HG03108 (cell line): ENCODE data around the gene RNF43.
"Not testable (repeated sequence)": the region's sequence is repeated elsewhere in the genome, so short reads cannot be mapped to it uniquely, and the experiment has no call there.

Experiments used
- ATAC-seq: cut with Tn5 transposase; IDR thresholded peaks from one replicate; pipeline ENCODE4 v1.9.1; 2021; ENCODE audit warnings: moderate library complexity; ENCODE audit not compliant: unreplicated experiment

RNF43 gene

DNA sequence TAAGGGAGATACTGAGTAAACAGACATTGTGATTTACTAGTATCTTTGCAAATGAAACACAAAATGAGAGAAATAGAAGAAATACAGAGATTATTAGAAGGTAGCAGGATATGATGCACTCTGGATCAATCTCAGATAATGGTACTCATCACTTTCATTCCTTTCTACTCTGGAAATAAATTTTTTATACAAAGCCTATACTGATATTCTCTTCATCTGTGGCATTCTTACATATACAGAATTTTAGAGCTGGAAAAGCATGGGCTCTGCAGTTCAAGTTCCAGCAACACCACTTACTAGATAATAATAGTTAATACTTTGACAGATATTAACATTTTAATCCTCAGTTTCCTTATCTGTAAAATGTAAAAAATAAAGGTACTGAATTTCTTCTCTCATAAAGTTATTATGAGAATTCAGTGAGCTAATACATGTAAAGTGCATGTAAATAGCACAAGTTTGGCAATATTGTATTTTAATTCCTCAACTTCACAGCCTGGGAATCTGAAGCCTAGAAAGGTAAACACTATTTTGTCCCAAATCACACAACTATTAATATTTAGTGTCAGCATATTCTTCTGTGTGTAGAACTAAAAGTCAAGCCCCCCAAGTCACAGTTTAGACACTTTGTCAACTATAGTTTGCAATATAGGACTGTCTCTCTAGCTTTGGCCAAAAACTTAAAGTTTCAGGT is 6.5 kb downstream of the RNF43 start:
- no peak for ATAC-seq

DNA sequence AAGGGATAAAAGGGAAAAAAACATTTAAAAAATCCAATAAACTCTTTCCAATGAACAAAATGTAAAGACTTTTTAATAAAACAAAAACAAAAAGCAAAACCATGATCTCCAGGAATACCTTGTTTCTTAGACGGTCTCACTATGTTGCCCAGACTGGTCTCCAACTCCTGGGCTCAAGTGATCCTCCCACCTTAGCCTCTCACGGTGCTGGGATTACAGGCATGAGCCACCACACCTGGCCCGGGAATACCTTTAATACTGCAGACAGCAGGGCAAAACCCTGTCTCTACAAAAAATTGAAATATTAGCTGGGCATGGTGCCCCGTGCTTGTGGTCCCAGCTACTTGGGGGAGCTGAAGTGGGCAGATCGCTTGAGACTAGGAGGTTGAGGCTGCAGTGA is 7.9 kb downstream of the RNF43 start:
- no peak for ATAC-seq

DNA sequence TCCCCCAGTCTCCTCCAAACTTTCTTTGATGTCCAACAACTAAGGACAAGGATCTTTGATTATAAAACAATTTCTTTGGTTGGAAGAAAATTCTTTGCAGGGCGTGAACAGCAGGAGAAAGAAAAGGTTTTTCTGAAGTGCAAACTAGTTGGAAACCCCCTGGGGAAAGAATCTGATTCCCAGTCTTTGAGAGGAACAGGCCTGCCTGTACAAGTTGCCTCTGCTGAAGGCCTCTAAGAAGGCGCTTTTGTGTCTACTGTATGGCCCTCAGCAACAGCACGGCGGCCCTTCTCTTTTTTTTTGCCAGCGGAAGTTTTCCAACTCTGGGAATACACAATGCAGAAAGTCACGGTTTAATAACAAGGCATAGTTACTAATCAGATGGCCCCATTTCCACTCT is 14.0 kb downstream of the RNF43 start:
- no peak for ATAC-seq

GRCh38 chr17:58402679-58403078 is 14.7 kb downstream of the RNF43 start:
- ATAC-seq, result no peak

- ATAC-seq, result no peak
These were observed 15.3 kb downstream of the RNF43 start for GRCh38 chr17:58402047-58402446.

DNA sequence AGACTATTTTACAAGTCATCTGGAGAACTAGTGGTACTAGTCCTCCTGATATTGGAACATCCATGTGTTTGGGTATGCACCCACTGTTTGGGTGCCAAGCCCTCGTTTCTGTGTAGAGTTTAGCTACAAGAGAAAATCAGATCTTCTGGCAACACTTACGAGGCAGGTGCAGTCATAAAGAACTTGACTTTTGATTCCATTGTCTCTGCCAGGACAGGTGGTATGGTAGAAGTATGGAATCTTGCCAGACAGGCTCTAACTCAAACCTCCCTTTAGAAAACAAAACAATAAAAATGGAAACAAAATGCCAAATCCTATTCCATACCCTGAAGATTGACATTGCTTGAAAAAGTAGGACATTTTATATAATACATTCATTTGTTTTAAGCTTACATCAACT is 16.0 kb downstream of the RNF43 start:
- ATAC-seq, result no peak

DNA sequence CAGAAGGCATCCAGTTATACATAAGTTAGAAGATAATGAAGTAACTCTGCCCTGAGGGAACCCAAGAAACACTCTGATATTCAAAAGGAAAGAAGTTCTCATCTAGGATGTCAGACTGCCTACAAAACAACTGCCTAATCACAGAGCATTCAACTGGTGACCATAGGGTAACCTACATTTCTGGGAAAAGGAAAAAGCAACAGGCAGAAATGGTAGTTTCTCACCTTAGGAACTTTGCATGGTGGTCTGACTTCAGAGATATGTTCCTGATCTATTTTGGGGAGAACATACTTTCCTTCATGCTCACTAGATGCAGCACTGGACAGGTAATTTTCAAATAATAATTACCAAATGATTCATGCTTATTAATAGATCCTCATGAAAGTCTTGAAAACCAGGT is 16.5 kb downstream of the RNF43 start:
- ATAC-seq, result no peak

GRCh38 chr17:58399974-58400373 is 17.4 kb downstream of the RNF43 start:
- ATAC-seq, result no peak

- no peak for ATAC-seq
These were observed 18.6 kb downstream of the RNF43 start for GRCh38 chr17:58398574-58399266.

DNA sequence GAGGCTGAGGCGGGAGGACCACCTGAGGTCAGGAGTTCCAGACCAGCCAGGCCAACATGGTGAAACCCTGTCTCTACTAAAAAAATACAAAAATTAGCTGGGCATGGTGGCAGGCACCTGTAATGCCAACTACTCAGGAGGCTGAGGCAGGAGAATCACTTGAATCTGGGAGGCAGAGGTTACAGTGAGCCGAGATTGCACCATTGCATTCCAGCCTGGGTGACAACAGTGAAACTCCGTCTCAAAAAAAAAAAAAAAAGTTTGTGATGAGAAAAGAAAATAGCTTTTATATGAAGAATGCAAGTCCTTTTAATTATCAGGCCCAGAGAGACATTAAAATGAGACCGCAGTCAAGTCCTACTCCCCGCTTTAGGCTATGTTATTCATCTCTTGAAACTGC is 19.9 kb downstream of the RNF43 start:
- not testable (repeated sequence) for ATAC-seq

GRCh38 chr17:58396173-58396572 is 21.2 kb downstream of the RNF43 start:
- no peak for ATAC-seq

DNA sequence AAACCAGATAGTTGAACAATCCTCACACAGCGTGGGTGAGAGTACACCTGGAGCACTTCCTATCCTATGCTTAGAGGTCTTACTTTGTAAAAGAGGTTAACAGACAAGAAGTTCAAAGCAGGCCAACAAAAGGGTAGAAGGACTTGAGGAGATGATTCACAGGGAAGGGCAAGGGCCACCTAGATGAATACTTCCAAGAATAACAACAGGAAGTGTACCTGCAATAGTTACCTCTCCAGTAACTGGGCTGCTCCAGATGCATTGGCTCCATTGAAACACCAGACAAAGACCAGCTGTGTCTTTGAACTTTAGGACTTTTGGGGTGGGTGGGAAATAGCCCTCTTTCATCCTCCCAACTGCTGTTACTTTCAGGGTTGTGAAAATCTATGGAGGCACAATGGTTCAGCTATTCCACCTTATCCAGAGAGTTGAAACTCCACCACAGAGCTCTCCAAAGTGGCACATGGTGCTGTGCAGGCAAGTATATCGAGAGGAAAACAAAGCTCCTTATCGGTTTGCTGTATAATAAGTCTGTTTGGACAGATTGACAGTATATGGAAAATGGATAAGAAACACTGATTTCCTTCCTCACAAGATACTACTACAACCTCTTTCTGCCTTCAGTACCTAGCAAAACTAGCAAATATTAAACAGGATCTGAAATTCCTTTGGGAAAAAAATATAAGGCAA is 22.7 kb downstream of the RNF43 start:
- ATAC-seq, result no peak

DNA sequence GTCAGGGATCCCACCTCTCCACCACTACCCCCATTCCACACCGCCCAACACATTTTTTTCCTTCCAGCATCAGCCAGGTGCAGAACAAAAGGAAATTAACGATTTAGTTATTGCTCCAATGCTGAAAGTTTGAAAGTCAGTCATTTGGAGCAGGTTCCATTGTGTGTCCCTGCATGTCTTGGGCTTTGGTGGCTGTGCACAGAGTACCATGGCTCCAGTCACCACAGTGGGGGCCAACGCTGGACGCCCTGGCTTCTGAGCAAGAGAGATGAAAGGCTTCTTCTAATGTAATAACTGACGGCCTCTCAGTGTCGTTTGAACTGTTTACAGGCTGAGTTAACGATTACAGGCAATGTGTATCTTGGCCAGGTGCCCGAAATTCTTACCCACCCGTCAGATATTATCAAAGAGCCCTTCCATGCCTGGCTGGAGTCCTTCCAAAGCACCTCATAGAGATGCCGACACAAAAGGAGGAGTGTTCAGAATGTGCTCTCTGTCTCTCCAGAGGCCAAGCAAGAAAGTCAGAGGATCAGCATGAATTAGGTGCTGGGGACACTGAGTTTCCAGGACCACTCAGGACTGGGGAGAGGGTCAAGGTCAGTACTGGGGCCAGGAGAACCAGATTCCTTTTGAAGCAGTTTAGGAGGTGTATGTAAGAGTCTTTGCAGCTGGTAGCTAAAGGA is 25.9 kb downstream of the RNF43 start:
- no peak for ATAC-seq

DNA sequence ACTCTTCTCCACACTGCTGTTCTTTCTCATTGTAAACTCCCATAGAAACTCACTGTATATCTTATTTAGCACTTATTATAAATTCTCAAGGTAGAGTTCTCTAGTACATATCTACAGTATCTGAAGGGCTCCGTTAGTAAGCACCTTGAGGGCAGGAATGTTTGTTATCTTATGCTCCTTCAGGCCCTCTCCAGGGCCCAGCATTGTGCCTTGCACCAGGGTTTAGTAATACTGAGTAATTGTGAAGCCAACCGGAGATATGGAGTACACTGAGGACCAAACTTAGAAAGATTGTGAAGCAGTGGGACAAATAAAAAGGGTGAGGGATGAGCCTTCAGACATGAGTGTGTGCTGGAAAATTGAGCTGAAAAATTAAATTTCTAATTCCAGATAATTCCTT is 26.4 kb downstream of the RNF43 start:
- no peak for ATAC-seq

DNA sequence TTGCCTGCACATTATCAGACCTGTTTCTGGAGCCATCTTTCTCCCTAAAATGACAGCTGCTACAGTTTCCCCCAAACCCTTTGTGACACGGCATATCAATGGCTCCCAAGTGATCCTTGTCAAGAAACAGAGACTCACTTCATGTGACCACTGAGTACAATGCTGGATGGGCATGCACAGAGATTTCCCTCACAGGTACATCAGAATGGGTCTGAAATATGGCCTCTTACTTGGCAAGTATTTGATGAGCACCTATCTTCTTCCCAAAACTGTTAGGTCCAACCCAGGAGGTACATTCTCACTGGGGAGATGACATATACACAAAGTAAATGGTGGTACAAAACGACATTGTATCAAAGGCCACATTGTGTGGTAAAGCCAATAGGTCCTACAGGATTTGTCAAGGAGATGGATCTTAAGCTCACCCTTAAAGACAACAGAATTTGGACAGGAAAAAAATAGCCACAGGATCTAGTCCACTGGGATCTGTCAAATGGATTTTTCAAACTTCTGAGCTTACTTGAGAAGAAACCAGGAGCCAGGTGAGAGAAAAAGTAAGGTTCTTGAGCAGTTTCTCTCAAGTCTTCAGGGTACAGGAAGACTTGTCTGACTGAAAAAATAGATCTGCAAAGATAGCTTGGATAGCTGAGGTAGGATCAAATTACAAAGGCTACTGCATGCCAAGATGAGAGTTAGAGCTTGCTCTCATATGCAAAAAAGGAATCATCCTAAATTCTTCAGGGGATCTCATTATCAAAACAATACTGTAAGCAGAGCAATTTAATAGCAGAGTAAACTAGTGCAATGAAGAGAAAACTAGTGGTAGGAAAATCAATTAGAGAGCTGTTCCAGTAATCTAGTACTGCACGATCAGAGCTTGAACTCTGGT is 28.8 kb downstream of the RNF43 start:
- no peak for ATAC-seq

DNA sequence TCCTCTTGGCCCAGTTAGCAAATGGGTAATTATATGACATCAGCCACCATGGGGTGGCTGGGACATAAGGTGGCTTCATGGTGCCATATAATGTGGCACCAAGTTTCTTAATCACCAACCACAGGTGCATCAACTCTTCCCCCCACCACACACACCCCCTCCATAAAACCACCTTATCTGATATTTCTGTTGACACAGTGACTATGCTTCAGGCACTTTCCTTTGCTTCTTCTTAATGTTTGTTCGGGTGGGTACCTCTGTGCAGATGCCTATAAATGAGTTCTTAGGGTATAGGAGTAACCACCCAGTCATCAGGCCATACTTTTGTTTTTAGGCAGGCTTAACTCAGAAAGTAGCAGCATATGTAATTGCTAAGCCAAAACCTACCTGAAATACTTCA is 29.5 kb downstream of the RNF43 start:
- ATAC-seq, result no peak

DNA sequence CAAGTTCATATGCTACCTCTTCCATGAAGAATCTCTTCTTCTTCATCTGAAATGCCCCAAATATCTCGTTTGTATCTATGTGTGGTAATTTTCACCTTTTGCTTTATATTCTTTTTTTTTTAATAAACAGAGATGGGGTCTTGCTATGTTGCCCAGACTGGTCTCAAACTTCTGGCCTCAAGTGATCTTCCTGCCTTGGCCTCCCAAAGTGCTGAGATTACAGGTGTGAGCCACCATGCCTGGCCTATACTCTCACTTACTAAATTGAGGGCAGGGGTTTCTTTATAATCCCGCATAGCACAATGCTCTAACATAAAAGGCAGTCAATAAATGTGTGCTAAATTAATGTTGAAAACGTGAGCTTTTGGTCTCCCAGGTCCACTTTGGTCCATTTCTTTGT is 30.6 kb downstream of the RNF43 start:
- no peak for ATAC-seq

DNA sequence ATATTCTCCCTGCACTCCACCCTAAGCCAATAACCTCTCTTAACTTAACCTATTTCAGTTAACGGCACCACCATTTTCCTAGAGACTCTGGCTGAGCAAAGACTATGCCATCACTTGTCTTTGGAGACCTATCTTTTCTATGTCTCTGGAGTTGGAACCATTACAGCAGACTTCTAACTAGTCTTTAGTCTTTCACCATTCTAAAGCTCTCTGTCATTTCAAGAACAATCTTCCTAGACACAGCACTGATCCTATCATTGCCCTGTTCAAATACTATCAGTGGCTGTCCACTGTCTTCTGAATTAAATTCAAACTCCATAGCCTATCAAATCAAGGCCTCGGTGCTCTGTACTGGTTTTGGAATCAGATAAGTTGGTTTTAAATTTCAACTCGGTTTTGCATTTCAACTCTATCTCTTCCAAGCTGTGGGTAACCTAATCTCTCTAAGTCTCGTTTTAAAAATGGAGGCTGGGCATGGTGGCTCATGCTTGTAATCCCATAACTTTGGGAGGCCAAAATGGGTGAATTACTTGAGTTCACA is 31.9 kb downstream of the RNF43 start:
- ATAC-seq, result no peak

GRCh38 chr17:58384897-58385296 is 32.4 kb downstream of the RNF43 start:
- ATAC-seq, result no peak

GRCh38 chr17:58383892-58384462 is 33.4 kb downstream of the RNF43 start:
- ATAC-seq, result no peak
